Gastrocnemius medialis (tissue), 4 donors: Measurements from ENCODE around the gene RMC1. TPM values are rescaled to one million over a fixed set of nuclear protein-coding genes. Genes with fewer than 3 reads are reported as not detected.

Experiments used
- ATAC-seq, 2 donors: fragments of 150-250 bp; one replicate each; pipeline ENCODE4 v1.9.1; 2016
- DNase-seq, 2 donors: peaks; one replicate each; pipeline ENCODE4 v3.0.0-alpha.2; 2019
- H3K27ac ChIP-seq, 4 donors: fragments of 200-600 bp; sonication (generic); 1 replicate in 1 of 4; 2 replicates in 3 of 4; pipeline ENCODE4 v1.5.1; 2016 to 2018; ENCODE audit warnings: mild to moderate bottlenecking in 2 of 4, moderate library complexity in 1 of 4
- H3K27me3 ChIP-seq, 3 donors: fragments of 200-600 bp; sonication (generic) in 2 of 3; 1 replicate in 1 of 3; 2 replicates in 2 of 3; pipeline versions ENCODE4 v1.5.1 to v1.6.0; 2016 to 2019; ENCODE audit warnings: mild to moderate bottlenecking in 1 of 3, moderate library complexity in 1 of 3
- H3K36me3 ChIP-seq, 2 donors: fragments of 200-600 bp; sonication (generic) in 1 of 2; one replicate each; pipeline ENCODE4 v1.5.1; 2017 to 2018
- H3K4me1 ChIP-seq, 2 donors: fragments of 200-600 bp; sonication (generic) in 1 of 2; one replicate each; pipeline ENCODE4 v1.5.1; 2016 to 2017; ENCODE audit warnings: mild to moderate bottlenecking in 2 of 2
- H3K4me3 ChIP-seq, 4 donors: fragments of 200-600 bp; sonication (generic) in 3 of 4; 1 replicate in 1 of 4; 2 replicates in 3 of 4; pipeline ENCODE4 v1.5.1; 2016 to 2019; ENCODE audit warnings: mild to moderate bottlenecking in 2 of 4
- H3K9me3 ChIP-seq, 3 donors: fragments of 200-600 bp; sonication (generic) in 2 of 3; 1 replicate in 1 of 3; 2 replicates in 2 of 3; pipeline ENCODE4 v1.5.1; 2016 to 2019
- CTCF ChIP-seq, 5 experiments: fragments of 450-650 bp in 3 of 5; fragments of 200-600 bp in 2 of 5; sonication (generic) in 2 of 5; IDR thresholded peaks in 4 of 5; conservative IDR thresholded peaks in 1 of 5; 1 replicate in 4 of 5; 2 replicates in 1 of 5; pipeline ENCODE4 v1.5.1; 2016 to 2019; ENCODE audit warnings: antibody characterized with exemption in 5 of 5, mild to moderate bottlenecking in 3 of 5, moderate library complexity in 3 of 5
- POLR2A ChIP-seq, 2 donors: fragments of 450-650 bp; IDR thresholded peaks; one replicate each; pipeline ENCODE4 v1.6.1; 2017; ENCODE audit warnings: antibody characterized with exemption in 2 of 2, mild to moderate bottlenecking in 2 of 2, moderate library complexity in 2 of 2
- in situ Hi-C, 4 donors: fragments of 200-750 bp; cut with MboI; loops; one replicate each; pipeline versions ENCODE4 v1.15.0 to v1.8.0; 2017; ENCODE audit warnings: low sequenced_read_pairs in 4 of 4
- intact Hi-C: fragments of 100-400 bp; cut with DNase I; formaldehyde crosslinking; loops from one replicate; pipeline ENCODE4 v1.15.1; 2023; ENCODE audit warnings: low total_unique reads
- total RNA-seq, 4 donors: library from RNA; depleted of rRNA; stranded (reverse); fragments of >200 nt; gene quantifications; one replicate each; pipeline versions ENCODE4 v1.1.0 to v1.2.3, GENCODE V29; 2016

Gene RMC1
- total RNA-seq, 4 donors from 2014 or later, result 20.1 to 27.3 (median 25.2) TPM

- DNase-seq (no peak), ATAC-seq (no peak)
- Histone ChIP-seq H3K4me1 (no peaks in the 10 kb centered on the region), H3K27ac (no peak overlapping the region), H3K4me3 (no peak overlapping the region), H3K36me3 (peaks cover 8 to 86% of the 10 kb centered on the region in 2 donors), H3K9me3 (no peaks in the 10 kb centered on the region), H3K27me3 (no peaks in the 10 kb centered on the region)
- no peak for TF ChIP-seq POLR2A (IDR thresholded peaks at IDR 0.05)
- intact Hi-C loops (no loop called here), in situ Hi-C loops (loop anchor here in 1 of 4 donors (25.0 kb wide), 1 partner anchor 291 kb away; no protein-coding TSS in a partner anchor)
These were observed 18.0 kb downstream of the RMC1 start for GRCh38 chr18:23521271-23521670.

DNA sequence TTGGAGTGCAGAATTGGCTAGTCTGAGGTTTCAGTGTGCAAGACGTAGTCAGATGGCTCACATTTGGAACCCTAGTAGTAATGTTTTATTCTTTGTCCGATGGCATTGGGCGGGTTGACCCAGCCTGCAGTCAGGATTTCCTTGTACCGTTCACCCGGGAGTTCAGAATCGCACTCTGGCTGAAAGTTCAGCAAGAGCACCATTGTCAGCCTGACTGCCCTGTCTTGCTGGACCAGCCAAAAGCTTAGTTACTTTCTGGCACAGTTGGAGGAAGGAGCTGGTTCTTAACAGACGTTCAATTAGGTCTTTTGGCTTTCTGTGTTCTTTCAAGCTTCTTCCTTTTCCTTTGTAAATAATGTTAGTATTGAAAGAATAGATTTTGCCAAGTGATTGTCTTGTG, 18.6 kb downstream of the RMC1 start:
- intact Hi-C loops (no loop called here), in situ Hi-C loops (loop anchor here in 1 of 4 donors (25.0 kb wide), 1 partner anchor 290 kb away; no protein-coding TSS in a partner anchor)
- H3K9me3 ChIP-seq, result no peaks in the 10 kb centered on the region
- ATAC-seq (peak in 1 of 2 donors; percentile 49), DNase-seq (no peak)
- no peaks in the 10 kb centered on the region for H3K4me1 ChIP-seq
- peak overlapping the region in 1 of 4 donors; percentile 32 for H3K27ac ChIP-seq
- H3K36me3 ChIP-seq, result peaks cover 8 to 90% of the 10 kb centered on the region in 2 donors
- H3K4me3 ChIP-seq, result no peak overlapping the region
- TF ChIP-seq POLR2A (IDR thresholded peaks at IDR 0.05) (no peak), CTCF (IDR thresholded peaks at IDR 0.05 in 4 of 5, conservative IDR thresholded peaks at IDR 0.05 in 1 of 5) (no peak)
- no peaks in the 10 kb centered on the region for H3K27me3 ChIP-seq

GRCh38 chr18:23523429-23524212, 20.3 kb downstream of the RMC1 start:
- intact Hi-C loops, result no loop called here
- Histone ChIP-seq H3K27me3 (no peaks in the 10 kb centered on the region), H3K4me3 (no peak overlapping the region), H3K9me3 (no peaks in the 10 kb centered on the region), H3K36me3 (peaks cover 6 to 90% of the 10 kb centered on the region in 2 donors), H3K4me1 (peaks cover 0 to 4% of the 10 kb centered on the region in 2 donors), H3K27ac (no peak overlapping the region)
- ATAC-seq, result peak in 1 of 2 donors; percentile 23
- no peak for DNase-seq
- TF ChIP-seq POLR2A (IDR thresholded peaks at IDR 0.05), result no peak
- in situ Hi-C loops, result loop anchor here in 1 of 4 donors (25.0 kb wide), 1 partner anchor 289 kb away; no protein-coding TSS in a partner anchor

DNA sequence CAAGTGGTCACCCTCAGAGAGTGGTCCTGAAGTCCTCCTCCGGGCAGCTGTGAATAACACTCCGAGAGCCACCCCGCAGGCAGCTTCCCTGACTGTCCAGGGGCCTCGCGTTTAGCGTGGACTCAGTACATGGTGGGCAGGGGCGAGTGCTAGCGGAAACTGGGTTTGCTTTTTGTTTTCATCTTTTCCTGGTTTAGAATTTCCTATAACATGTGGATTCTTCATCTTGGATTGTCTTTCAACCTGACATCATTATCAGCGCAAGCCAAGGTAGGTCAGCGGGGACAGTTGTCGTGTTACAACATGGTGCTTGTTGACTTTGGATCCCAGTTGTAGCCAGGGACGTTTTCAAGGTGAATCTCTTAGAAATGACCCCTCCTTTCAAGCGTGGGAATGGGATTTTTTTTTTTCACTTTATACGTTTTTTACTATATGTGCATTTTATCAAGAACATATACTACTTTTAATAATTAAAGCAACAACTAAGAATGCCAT, 20.9 kb downstream of the RMC1 start:
- H3K27me3 ChIP-seq, result no peaks in the 10 kb centered on the region
- ATAC-seq, result no peak
- H3K4me1 ChIP-seq, result peaks cover 0 to 7% of the 10 kb centered on the region in 2 donors
- in situ Hi-C loops, result loop anchor here in 1 of 4 donors (25.0 kb wide), 1 partner anchor 288 kb away; no protein-coding TSS in a partner anchor
- no peak overlapping the region for H3K4me3 ChIP-seq
- TF ChIP-seq CTCF (IDR thresholded peaks at IDR 0.05 in 4 of 5, conservative IDR thresholded peaks at IDR 0.05 in 1 of 5) (no peak), POLR2A (IDR thresholded peaks at IDR 0.05) (no peak)
- no peak overlapping the region for H3K27ac ChIP-seq
- DNase-seq, result no peak
- intact Hi-C loops, result no loop called here
- H3K9me3 ChIP-seq, result no peaks in the 10 kb centered on the region
- peaks cover 4 to 89% of the 10 kb centered on the region in 2 donors for H3K36me3 ChIP-seq

DNA sequence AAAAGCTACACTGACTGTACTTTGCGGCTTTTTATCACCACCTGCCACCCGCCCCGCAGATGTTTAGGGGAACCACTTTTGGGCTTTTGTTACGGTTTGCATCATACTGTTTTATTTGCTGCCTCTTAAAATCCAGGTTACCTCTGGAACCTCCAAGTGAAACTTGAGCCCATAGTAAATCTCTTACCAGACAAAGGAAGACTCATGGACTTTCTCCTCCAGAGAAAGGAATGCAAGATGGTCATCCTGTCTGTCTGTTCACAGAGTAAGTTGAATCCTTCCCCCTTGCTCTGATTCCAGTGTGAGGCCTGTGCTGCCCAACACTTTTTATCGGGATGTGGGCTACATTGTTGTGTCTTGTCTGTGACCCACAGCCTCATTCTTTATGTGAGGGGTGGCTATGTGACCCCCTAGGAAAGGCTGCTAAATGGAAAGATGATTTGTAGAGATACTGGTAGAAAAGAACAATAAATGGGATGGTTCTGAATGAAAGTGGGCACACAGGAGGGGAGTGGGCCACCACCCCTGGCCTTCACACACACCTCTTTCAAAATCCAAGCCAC, 23.3 kb downstream of the RMC1 start:
- no peaks in the 10 kb centered on the region for H3K9me3 ChIP-seq
- in situ Hi-C loops, result no loop called here
- ATAC-seq (no peak), DNase-seq (no peak)
- H3K36me3 ChIP-seq, result peaks cover 0 to 89% of the 10 kb centered on the region in 2 donors
- TF ChIP-seq POLR2A (IDR thresholded peaks at IDR 0.05), result no peak
- TF ChIP-seq CTCF (IDR thresholded peaks at IDR 0.05 in 4 of 5, conservative IDR thresholded peaks at IDR 0.05 in 1 of 5), result no peak
- intact Hi-C loops, result no loop called here
- H3K27ac ChIP-seq, result no peak overlapping the region
- H3K27me3 ChIP-seq, result no peaks in the 10 kb centered on the region
- peaks cover 0 to 7% of the 10 kb centered on the region in 2 donors for H3K4me1 ChIP-seq
- H3K4me3 ChIP-seq, result no peak overlapping the region
